Heart left ventricle (tissue), 16 donors: Measurements from ENCODE around the gene HIC1. TPM values are rescaled to one million over a fixed set of nuclear protein-coding genes. Genes with fewer than 3 reads are reported as not detected.
A peak's percentile ranks its signal among the peaks of the same experiment; 100 is the strongest.

ENCODE experiments used
- ATAC-seq, 4 donors: fragments of 200-7000 bp; cut with Tn5 transposase; one replicate each; pipeline ENCODE4 v1.9.1; 2020 to 2022; ENCODE audit warnings: moderate library complexity in 4 of 4, mild to moderate bottlenecking in 3 of 4, moderate number of reproducible peaks in 1 of 4
- DNase-seq, 5 donors: peaks; one replicate each; pipeline ENCODE4 v3.0.0-alpha.2; 2020
- H3K27ac ChIP-seq, 12 donors: fragments of 200-600 bp; sonication (generic) in 4 of 12; one replicate each; pipeline versions ENCODE4 v1.5.0 to v1.8.0; 2016 to 2022; ENCODE audit warnings: mild to moderate bottlenecking in 2 of 12
- H3K27me3 ChIP-seq, 9 donors: fragments of 200-600 bp; sonication (generic) in 2 of 9; one replicate each; pipeline versions ENCODE4 v1.5.1 to v1.8.0; 2016 to 2022; ENCODE audit warnings: mild to moderate bottlenecking in 3 of 9
- H3K36me3 ChIP-seq, 9 donors: fragments of 200-600 bp; sonication (generic) in 2 of 9; one replicate each; pipeline versions ENCODE4 v1.5.0 to v1.8.0; 2018 to 2022; ENCODE audit warnings: mild to moderate bottlenecking in 2 of 9
- H3K4me1 ChIP-seq, 12 donors: fragments of 200-600 bp; sonication (generic) in 4 of 12; one replicate each; pipeline versions ENCODE4 v1.5.0 to v1.8.0; 2016 to 2022; ENCODE audit warnings: mild to moderate bottlenecking in 3 of 12
- H3K4me3 ChIP-seq, 12 donors: fragments of 200-600 bp; sonication (generic) in 4 of 12; one replicate each; pipeline versions ENCODE4 v1.5.0 to v1.8.0; 2017 to 2022; ENCODE audit warnings: mild to moderate bottlenecking in 9 of 12, moderate library complexity in 4 of 12
- H3K9me3 ChIP-seq, 12 donors: fragments of 200-600 bp; sonication (generic) in 4 of 12; one replicate each; pipeline versions ENCODE4 v1.5.0 to v1.8.0; 2016 to 2022; ENCODE audit warnings: mild to moderate bottlenecking in 1 of 12
- CTCF ChIP-seq, 12 donors: fragments of 200-600 bp; sonication (generic) in 4 of 12; IDR thresholded peaks; one replicate each; pipeline versions ENCODE4 v1.5.0 to v1.8.0; 2018 to 2022; ENCODE audit warnings: antibody characterized with exemption in 12 of 12, mild to moderate bottlenecking in 5 of 12
- POLR2A ChIP-seq, 2 donors: fragments of 450-650 bp; IDR thresholded peaks; one replicate each; pipeline ENCODE4 v1.6.1; 2017; ENCODE audit warnings: antibody characterized with exemption in 2 of 2, mild to moderate bottlenecking in 2 of 2, moderate library complexity in 2 of 2
- WGBS, 4 donors: extraction: QIAGEN DNeasy Blood & Tissue Kit in 2 of 4; methylation state at CpG; one replicate each; pipeline versions ENCODE4 v1.1.5 to v1.1.7; 2013 to 2018; 5-methylcytosine and 5-hydroxymethylcytosine counted together
- intact Hi-C, 10 donors: fragments of 100-400 bp; cut with DNase I; formaldehyde crosslinking; loops; one replicate each; pipeline versions ENCODE4 v1.11.1 to v1.14.2; 2022
- polyA plus RNA-seq, 2 donors: library from polyadenylated mRNA; stranded (reverse); fragments of 200-250 nt; gene quantifications; one replicate each; pipeline ENCODE4 v1.2.3, GENCODE V29; 2013
- total RNA-seq, 9 donors: library from RNA; depleted of rRNA in 2 of 9; stranded (reverse); fragments of >200 nt in 2 of 9; fragmentation: NEBNext Ultra II Directional in 3 of 9; extraction: Animal tissue kit (Norgen Biotek cat#: 25700) in 3 of 9; gene quantifications; one replicate each; pipeline versions ENCODE4 v1.1.0 to v1.2.4, GENCODE V29; 2016 to 2023
- donor health status: ischemic (EF 13 %, LVEDD 7.1; RV severe dilation, severe dysfunction).
- donor health status: healthy with polysubstance abuse.
- donor health status: DM: no; HTN: yes; CAD: no.
- donor health status: DM: no; HTN: no; CAD: no.
- donor health status: ischemic (EF 25% LVEDD 6.9; RV normal size, moderate dysfunction).
- donor health status: ischemic (EF 25% LVEDD 5.7; RV mildly dilated, moderate dysfunction).
- donor health status: healthy.
- donor health status: DM: yes; HTN: yes; CAD: no.
- donor health status: ischemic (EF 35%, LVEDD 5.7; RV mildly dilated, moderate dysfunction).
- donor health status: nonischemic (EF 11% LVEDD 7.7; RV severe dilation, severe dysfunction).
- donor health status: DM: yes; HTN: yes; CAD: no.
- donor health status: PGD.
- donor health status: ischemic (EF 29% LVEDD 5.4; RV normal size, mild dysfunction).
- donor health status: nonischemic (EF 23%, LVEDD 6.1; RV moderate dilation, normal function).

Gene HIC1
- total and polyA plus RNA-seq, 11 donors: 8.3 to 29.6 (median 14.2) TPM

DNA sequence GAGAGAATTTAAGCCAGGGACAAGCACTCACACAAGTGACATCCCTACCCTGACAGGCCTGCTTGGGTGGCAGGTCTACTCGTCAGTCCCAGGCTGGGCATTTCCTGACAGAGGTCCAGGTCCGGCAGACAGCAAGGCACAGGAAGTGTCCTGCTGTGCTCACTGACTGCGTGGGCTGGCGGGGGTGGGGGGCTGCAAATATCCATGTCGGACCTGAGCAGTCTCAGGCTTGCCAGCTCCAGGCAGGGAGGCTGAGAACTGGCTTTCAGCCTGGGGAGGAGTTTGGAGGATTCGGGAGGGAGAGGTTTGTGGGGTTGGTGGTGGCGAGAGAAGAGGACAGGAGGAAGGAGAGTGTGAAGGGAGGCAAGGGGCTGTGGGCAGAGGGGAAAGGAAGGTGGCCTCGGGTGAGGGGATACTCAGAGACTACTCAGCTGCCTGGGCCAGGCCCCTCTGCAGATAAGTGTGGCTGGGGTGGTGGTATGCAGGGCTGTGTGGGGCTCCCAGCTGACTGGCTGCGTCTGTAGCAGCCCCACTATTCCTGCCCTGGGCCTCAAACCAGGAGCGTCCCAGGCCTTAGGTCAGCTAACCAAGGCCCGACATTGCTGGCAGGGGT lies 7.8 kb downstream of the HIC1 start:
- Histone ChIP-seq H3K4me3 (no peak overlapping the region), H3K27me3 (peaks cover 0 to 28% (median 0%) of the 10 kb centered on the region in 9 donors), H3K4me1 (peaks cover 3 to 99% (median 85%) of the 10 kb centered on the region in 12 donors), H3K9me3 (no peaks in the 10 kb centered on the region), H3K36me3 (peaks cover 0 to 75% (median 51%) of the 10 kb centered on the region in 9 donors), H3K27ac (peak overlapping the region; percentile 67 to 98 (median 92))
- intact Hi-C loops: loop anchor here in 6 of 10 donors (2.0 to 5.0 kb wide), 3 partner anchors 24 to 115 kb away; no protein-coding TSS in a partner anchor
- WGBS, 4 donors: 46 to 62% (median 49%) methylated on average over 11 of the region's 11 CpGs
- DNase-seq (peak in 2 of 5 donors; percentile 48 to 49), ATAC-seq (peak in 1 of 4 donors; percentile 9)
- no peak for TF ChIP-seq CTCF (IDR thresholded peaks at IDR 0.05)

DNA sequence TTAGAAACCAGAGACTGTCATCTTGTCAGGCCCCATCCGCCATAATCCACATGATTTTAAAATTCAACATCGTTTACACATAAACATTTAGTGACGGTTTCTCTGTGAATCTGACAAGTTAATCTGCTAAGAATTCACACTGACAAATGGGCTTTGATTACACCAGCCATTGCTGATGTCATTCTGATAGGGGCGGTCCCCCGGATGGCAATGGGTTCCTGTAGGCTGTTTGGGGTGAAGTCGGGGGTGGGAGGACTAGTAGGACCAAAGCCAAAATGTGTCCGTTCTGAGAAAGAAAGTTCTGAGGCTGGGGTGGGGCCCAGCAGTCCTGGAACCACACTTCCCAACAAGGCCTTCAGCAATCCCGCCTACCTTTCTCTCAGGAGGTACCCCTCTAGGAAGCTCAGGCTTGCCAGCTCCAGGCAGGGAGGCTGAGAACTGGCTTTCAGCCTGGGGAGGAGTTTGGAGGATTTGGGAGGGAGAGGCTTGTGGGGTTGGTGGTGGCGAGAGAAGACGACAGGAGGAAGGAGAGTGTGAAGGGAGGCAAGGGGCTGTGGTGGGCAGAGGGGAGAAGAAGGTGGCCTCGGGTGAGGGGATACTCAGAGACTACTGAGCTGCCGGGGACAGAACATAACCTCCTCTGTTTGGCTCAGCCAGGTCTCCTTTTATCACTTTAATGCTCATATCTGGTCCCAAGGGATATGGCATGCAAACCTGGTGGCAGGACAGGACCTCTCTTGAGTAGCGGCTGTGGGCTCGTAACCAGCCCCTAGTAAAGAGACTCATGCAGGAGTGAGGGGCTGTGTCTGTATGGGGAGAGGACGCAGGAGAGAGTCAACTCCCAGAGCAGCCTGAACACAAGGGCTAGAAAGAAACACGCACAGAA lies 8.6 kb downstream of the HIC1 start:
- Histone ChIP-seq H3K4me1 (peaks cover 3 to 99% (median 90%) of the 10 kb centered on the region in 12 donors), H3K4me3 (no peak overlapping the region), H3K27me3 (peaks cover 0 to 20% (median 0%) of the 10 kb centered on the region in 9 donors), H3K27ac (peak overlapping the region; percentile 67 to 98 (median 92)), H3K9me3 (no peaks in the 10 kb centered on the region), H3K36me3 (peaks cover 0 to 75% (median 48%) of the 10 kb centered on the region in 9 donors)
- DNase-seq (peak in 3 of 5 donors; percentile 64 to 73 (median 64)), ATAC-seq (peak in 2 of 4 donors; percentile 3 to 27)
- intact Hi-C loops: loop anchor here in 6 of 10 donors (2.0 to 5.0 kb wide), 3 partner anchors 23 to 114 kb away; no protein-coding TSS in a partner anchor
- TF ChIP-seq CTCF (IDR thresholded peaks at IDR 0.05): no peak
- TF ChIP-seq POLR2A (IDR thresholded peaks at IDR 0.05): no peak
- 49 to 65% (median 58%) methylated on average over 16 of the region's 16 CpGs for WGBS, 4 donors

- WGBS, 4 donors: 41 to 58% (median 48%) methylated on average over 5 of the region's 5 CpGs
- Histone ChIP-seq H3K27ac (peak overlapping the region; percentile 67 to 98 (median 92)), H3K27me3 (peaks cover 0 to 15% (median 0%) of the 10 kb centered on the region in 9 donors), H3K36me3 (peaks cover 0 to 75% (median 45%) of the 10 kb centered on the region in 9 donors), H3K4me3 (no peak overlapping the region), H3K4me1 (peaks cover 3 to 99% (median 92%) of the 10 kb centered on the region in 12 donors), H3K9me3 (no peaks in the 10 kb centered on the region)
- DNase-seq: no peak
- TF ChIP-seq POLR2A (IDR thresholded peaks at IDR 0.05): no peak
- TF ChIP-seq CTCF (IDR thresholded peaks at IDR 0.05): no peak
- ATAC-seq: no peak
- intact Hi-C loops: loop anchor here in 5 of 10 donors (5.0 kb wide), 2 partner anchors 108 to 113 kb away; no protein-coding TSS in a partner anchor
Measured at GRCh38 chr17:2064147-2064489, 9.2 kb downstream of the HIC1 start.
